HG02763 (cell line): ENCODE measurements around the gene GPR137.

Experiments
- ATAC-seq: cut with Tn5 transposase; IDR thresholded peaks from one replicate; pipeline ENCODE4 v1.9.1; 2021; ENCODE audit warnings: mild to moderate bottlenecking, moderate library complexity; ENCODE audit not compliant: unreplicated experiment

Gene GPR137

GRCh38 chr11:64263021-64263946 is 22.4 kb upstream of the GPR137 start:
- no peak for ATAC-seq

GRCh38 chr11:64263947-64264317 is 21.7 kb upstream of the GPR137 start:
- ATAC-seq, result no peak

- no peak for ATAC-seq
Measured at GRCh38 chr11:64264371-64264852, 21.2 kb upstream of the GPR137 start.

GRCh38 chr11:64265176-64266160 is 20.2 kb upstream of the GPR137 start:
- ATAC-seq, result no peak

- ATAC-seq, result no peak
Measured at GRCh38 chr11:64266339-64266738, 19.3 kb upstream of the GPR137 start.

DNA sequence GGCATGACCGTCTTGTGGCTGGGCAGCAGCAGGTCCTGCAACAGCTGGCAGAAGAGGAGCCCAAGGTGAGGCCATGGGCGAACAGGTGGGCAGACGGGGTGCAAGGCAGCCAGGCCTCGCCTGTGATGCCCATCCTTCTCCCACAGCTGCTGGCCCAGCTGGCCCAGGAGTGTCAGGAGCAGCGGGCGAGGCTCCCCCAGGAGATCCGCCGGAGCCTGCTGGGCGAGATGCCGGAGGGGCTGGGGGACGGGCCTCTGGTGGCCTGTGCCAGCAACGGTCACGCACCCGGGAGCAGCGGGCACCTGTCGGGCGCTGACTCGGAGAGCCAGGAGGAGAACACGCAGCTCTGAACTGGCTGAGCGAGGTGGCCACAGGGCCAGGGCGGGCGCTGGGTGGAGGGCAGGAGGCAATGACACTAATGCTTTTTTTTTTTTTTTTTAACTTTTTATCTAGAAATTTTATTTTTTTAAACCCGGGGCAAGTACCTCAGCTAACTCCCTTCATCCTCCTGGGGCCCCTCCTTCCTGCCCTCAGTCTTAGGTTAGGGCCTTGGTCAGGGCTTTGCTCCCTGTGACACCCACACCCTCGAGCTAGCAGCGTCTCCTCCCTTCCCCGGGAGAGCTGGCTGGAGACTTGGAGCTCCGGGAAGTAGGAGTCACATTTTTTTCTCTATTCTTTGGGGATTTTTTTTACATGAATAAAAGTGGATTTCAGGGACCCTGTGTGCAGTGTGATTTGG is 18.3 kb upstream of the GPR137 start:
- ATAC-seq, result no peak

DNA sequence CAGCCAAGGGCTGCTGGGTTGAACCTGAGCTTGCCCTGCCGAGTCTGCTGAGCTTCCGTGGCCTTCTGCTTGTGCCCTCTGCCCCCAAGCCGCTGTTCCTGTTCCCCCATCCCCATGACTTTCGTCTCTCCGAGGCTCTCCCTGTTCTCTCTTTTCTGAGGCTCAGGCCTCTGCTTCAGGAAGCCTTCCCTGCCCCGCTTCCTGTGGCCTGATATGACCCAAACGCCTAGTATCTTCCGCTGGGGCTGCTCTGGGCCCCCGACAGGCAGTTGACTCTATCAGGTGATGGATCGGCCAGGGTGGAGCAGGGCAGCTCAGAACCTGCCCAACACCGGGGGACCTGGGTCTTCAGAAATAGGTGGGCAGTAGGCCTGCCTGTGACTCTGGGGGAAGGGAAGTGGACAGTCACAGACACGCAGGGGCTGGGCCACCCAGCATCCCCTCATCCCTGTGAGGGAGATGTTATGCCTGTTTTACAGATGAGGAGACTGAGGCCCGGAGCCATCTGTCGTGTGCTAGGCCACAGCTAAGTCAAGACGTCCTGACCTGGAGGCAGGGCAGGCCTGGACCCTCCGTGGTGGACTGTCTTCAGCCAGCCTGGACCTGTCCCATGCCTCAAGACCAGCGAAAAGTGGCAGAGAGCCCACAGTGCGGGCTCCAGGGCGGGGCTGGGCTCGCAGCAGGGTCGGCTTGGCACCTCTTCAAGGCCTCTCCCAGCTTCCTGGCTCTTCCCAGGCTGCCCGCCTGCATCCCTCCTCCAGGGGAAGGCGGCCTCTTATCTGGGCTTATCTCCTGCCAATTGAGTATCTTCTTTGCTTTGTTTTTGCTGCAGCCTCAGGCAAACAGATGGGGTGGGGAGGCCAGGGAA is 17.4 kb upstream of the GPR137 start:
- no peak for ATAC-seq

DNA sequence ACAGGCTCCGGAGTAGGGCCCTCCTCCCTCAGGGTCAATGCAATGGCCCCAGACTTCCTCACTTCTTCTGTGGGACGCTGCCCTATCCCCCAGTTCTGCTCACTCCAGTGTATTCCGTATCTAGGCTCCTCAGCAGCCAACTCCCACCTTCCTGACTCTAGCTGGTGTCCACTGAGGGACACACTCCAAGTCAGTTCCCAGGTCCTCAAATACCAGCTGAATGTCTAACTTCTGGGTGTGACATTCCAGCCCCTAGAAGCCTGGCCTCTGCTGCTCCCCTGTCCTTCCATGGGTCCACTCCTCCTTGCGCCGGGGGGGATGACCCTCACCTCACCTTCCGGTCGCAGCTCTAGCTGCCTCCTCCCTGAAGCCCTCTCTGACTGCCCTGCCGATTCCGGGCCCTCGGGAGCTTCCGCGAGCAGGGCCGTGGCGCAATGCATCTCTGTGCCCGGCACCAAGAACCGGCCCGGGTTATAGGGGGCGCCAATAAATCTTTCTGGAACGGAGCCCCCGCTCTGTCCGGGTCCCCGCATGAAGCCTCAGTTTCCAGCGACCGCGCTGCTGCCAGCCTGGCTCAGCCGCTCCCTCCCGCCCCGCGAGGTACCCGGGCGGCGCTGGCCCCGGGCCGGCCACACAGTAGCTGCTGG is 16.6 kb upstream of the GPR137 start:
- ATAC-seq, result peak; percentile 10

DNA sequence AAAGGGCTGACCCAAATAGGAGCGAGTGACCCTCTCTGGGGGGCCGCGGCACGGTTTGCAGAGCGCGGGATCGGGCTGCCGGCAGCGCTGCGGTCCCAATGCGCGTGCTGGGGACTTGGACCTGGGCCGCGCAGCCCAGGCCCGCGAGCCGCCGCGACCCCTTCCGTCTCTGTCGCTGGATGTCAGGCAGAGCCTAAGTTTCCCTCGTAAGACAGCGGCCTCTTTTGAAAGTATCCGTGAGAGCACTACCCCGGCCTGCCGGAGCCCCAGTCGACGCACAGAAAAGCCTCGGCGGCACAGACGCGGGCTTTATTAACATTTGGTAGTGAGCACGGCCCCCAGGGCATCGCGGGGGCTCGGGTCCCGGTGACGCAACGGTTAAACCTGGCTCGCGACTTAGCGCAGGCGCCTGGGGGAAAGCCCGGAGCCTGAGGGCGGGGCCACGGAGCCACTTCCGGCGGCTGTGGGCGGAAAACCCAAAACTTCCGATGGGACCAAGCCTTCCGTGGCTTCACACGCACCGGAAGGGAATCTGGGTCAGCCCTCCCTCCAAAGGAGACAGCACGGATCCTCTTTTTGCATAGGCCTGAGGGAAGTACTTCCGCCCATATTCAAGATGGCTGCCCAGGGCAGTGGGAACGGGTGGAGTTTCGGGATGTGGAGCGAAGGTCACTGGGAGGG is 16.0 kb upstream of the GPR137 start:
- ATAC-seq, result peak; percentile 74

GRCh38 chr11:64275031-64275800 is 10.4 kb upstream of the GPR137 start:
- ATAC-seq, result no peak

GRCh38 chr11:64275841-64276240 is 9.8 kb upstream of the GPR137 start:
- ATAC-seq, result no peak

- ATAC-seq, result no peak
Measured at GRCh38 chr11:64276653-64277431, 8.8 kb upstream of the GPR137 start.

- ATAC-seq, result no peak
Measured at GRCh38 chr11:64278576-64279190, 7.0 kb upstream of the GPR137 start.

DNA sequence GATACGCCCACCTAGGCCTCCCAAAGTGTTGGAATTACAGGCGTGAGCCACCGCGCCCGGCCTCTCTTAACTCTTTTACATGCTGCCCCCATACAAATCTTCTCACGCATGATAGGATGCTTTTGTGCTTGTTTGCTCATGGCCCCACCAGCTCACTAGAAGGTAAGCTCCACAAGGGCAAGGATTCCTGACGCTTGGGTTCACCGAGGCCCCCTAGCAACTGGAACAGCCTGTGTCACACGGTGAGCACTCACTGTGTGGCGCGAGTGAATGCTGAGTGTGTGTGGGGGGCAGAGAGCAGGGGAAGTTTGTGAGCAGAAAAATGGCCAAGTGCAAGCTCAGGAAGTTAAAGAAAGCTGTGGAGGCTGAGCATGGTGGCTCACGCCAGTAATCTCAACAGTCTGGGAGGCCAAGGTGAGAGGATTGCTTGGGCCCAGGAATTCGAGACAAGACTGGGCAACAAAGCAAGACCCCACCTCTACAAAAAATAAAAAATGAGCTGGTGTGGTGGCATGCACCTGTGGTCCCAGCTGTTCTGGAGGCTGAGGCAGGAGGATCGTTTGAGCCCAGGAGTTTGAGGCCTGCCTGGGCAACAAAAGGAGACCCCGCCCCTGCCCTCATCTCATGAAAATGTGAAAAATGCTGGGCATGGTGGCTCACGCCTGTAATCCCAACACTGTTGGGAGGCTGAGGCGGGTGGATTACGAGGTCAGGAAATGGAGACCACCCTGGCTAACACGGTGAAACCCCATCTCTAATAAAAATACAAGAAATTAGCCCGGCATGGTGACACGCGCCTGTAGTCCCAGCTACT is 3.5 kb upstream of the GPR137 start:
- ATAC-seq, result no peak

DNA sequence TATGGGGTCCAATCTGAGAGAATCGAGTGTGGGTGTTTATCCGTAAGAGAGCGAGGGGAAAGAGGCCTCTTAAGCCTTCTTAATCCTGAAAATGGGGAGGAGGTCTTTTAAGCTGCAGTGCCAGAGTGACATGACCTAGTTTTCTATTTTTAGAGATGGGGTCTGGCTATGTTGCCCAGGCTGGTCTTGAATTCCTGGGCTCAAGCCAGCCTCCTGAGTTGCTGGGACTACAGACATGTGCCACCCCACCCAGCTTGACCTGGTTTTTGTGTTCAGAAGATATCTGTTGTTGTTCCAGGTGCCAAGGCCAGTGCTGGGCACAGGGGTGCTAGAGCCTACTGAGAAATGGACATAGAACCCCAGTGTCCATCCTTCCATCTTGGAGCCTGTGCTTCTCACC is 2.6 kb upstream of the GPR137 start:
- no peak for ATAC-seq
